IPS DF 6.9 (cell line): ENCODE data around the gene ACVRL1.
A peak's percentile ranks its signal among the peaks of the same experiment; 100 is the strongest.

Experiments
- DNase-seq: peaks from one replicate; pipeline ENCODE4 v3.0.0-alpha.2; 2013; ENCODE audit warnings: low read depth, low spot score
- H3K27ac ChIP-seq: one replicate; pipeline ENCODE4 v1.5.1; 2013; ENCODE audit warnings: low read length, control low read depth
- H3K27me3 ChIP-seq: 2 replicates; pipeline ENCODE4 v1.6.1; 2013; ENCODE audit warnings: mild to moderate bottlenecking, low read length; ENCODE audit not compliant: control insufficient read depth, insufficient read depth
- H3K36me3 ChIP-seq: 2 replicates; pipeline ENCODE4 v1.6.1; 2013; ENCODE audit warnings: low read length; ENCODE audit not compliant: control insufficient read depth, insufficient read depth
- H3K4me1 ChIP-seq: 2 replicates; pipeline ENCODE4 v1.6.1; 2013; ENCODE audit warnings: low read length; ENCODE audit not compliant: control insufficient read depth, insufficient read depth
- H3K4me3 ChIP-seq: 2 replicates; pipeline ENCODE4 v1.5.1; 2013; ENCODE audit warnings: mild to moderate bottlenecking, low read length
- H3K9me3 ChIP-seq: 2 replicates; pipeline ENCODE4 v1.6.1; 2013; ENCODE audit warnings: low read length, inconsistent platforms; ENCODE audit not compliant: control insufficient read depth, insufficient read depth
- WGBS: extraction: QIAGEN DNeasy Blood & Tissue Kit; methylation state at CpG from one replicate; pipeline ENCODE4 v1.1.7; 2013; ENCODE audit warnings: mixed read lengths, missing lambda C conversion rate; ENCODE audit not compliant: insufficient read length, insufficient coverage; 5-methylcytosine and 5-hydroxymethylcytosine counted together

Gene ACVRL1

GRCh38 chr12:51888316-51889215 lies 18.7 kb upstream of the ACVRL1 start:
- DNase-seq, result no peak
- Histone ChIP-seq H3K27ac (no peak overlapping the region), H3K4me3 (peak overlapping the region; percentile 15; the same call in 1 of the 2 replicates), H3K36me3 (no peaks in the 10 kb centered on the region), H3K4me1 (peaks cover 1% of the 10 kb centered on the region; the same call in 1 of the 2 replicates), H3K27me3 (no peaks in the 10 kb centered on the region), H3K9me3 (no peaks in the 10 kb centered on the region)
- no CpG with 5 or more reads among the region's 15 CpGs for WGBS

GRCh38 chr12:51889216-51890132 lies 17.8 kb upstream of the ACVRL1 start:
- Histone ChIP-seq H3K27me3 (no peaks in the 10 kb centered on the region), H3K4me3 (no peak overlapping the region), H3K36me3 (no peaks in the 10 kb centered on the region), H3K27ac (no peak overlapping the region), H3K4me1 (peaks cover 1% of the 10 kb centered on the region; the same call in 1 of the 2 replicates), H3K9me3 (no peaks in the 10 kb centered on the region)
- no peak for DNase-seq
- WGBS, result no CpG with 5 or more reads among the region's 21 CpGs

GRCh38 chr12:51890133-51890464 lies 17.2 kb upstream of the ACVRL1 start:
- no peak overlapping the region for H3K4me3 ChIP-seq
- no CpG with 5 or more reads among the region's 2 CpGs for WGBS
- no peak overlapping the region for H3K27ac ChIP-seq
- no peaks in the 10 kb centered on the region for H3K27me3 ChIP-seq
- no peak for DNase-seq
- H3K36me3 ChIP-seq, result no peaks in the 10 kb centered on the region
- H3K9me3 ChIP-seq, result no peaks in the 10 kb centered on the region
- peaks cover 1% of the 10 kb centered on the region; the same call in 1 of the 2 replicates for H3K4me1 ChIP-seq

GRCh38 chr12:51890511-51891171 lies 16.7 kb upstream of the ACVRL1 start:
- Histone ChIP-seq H3K27me3 (no peaks in the 10 kb centered on the region), H3K9me3 (no peaks in the 10 kb centered on the region), H3K4me1 (peaks cover 1% of the 10 kb centered on the region; the same call in 1 of the 2 replicates), H3K4me3 (no peak overlapping the region), H3K27ac (no peak overlapping the region), H3K36me3 (no peaks in the 10 kb centered on the region)
- no peak for DNase-seq
- WGBS, result no CpG with 5 or more reads among the region's 22 CpGs

- peaks cover 1% of the 10 kb centered on the region; the same call in 1 of the 2 replicates for H3K4me1 ChIP-seq
Measured at GRCh38 chr12:51891843-51892242, 15.5 kb upstream of the ACVRL1 start.

GRCh38 chr12:51893786-51894185 lies 13.5 kb upstream of the ACVRL1 start:
- no peak overlapping the region for H3K4me3 ChIP-seq
- H3K27ac ChIP-seq, result no peak overlapping the region
- peaks cover 1% of the 10 kb centered on the region; the same call in 1 of the 2 replicates for H3K4me1 ChIP-seq
- no peaks in the 10 kb centered on the region for H3K27me3 ChIP-seq
- no CpG with 5 or more reads among the region's 6 CpGs for WGBS
- no peak for DNase-seq
- no peaks in the 10 kb centered on the region for H3K36me3 ChIP-seq
- H3K9me3 ChIP-seq, result no peaks in the 10 kb centered on the region

More at GRCh38 chr12:51891843-51892242, 15.5 kb upstream of the ACVRL1 start:
- Histone ChIP-seq H3K27ac (no peak overlapping the region), H3K9me3 (no peaks in the 10 kb centered on the region), H3K36me3 (no peaks in the 10 kb centered on the region), H3K4me3 (no peak overlapping the region), H3K27me3 (no peaks in the 10 kb centered on the region)
- no peak for DNase-seq

- Histone ChIP-seq H3K36me3 (no peaks in the 10 kb centered on the region), H3K9me3 (no peaks in the 10 kb centered on the region), H3K27me3 (no peaks in the 10 kb centered on the region), H3K4me3 (no peak overlapping the region), H3K4me1 (no peaks in the 10 kb centered on the region), H3K27ac (no peak overlapping the region)
- DNase-seq, result no peak
- WGBS, result no CpG with 5 or more reads among the region's 8 CpGs
Measured at GRCh38 chr12:51895378-51896135, 11.7 kb upstream of the ACVRL1 start.

- Histone ChIP-seq H3K4me3 (no peak overlapping the region), H3K27ac (no peak overlapping the region), H3K9me3 (no peaks in the 10 kb centered on the region), H3K4me1 (no peaks in the 10 kb centered on the region), H3K36me3 (no peaks in the 10 kb centered on the region), H3K27me3 (no peaks in the 10 kb centered on the region)
- WGBS, result no CpG with 5 or more reads among the region's 3 CpGs
- DNase-seq, result no peak
Measured at GRCh38 chr12:51896236-51896635, 11.1 kb upstream of the ACVRL1 start.

GRCh38 chr12:51897181-51897580 lies 10.1 kb upstream of the ACVRL1 start:
- Histone ChIP-seq H3K27ac (no peak overlapping the region), H3K36me3 (no peaks in the 10 kb centered on the region), H3K9me3 (no peaks in the 10 kb centered on the region), H3K27me3 (no peaks in the 10 kb centered on the region), H3K4me3 (no peak overlapping the region), H3K4me1 (no peaks in the 10 kb centered on the region)
- WGBS, result no CpG with 5 or more reads among the region's 8 CpGs
- no peak for DNase-seq
